Measurements from ENCODE around the gene LSP1. TPM values are rescaled to one million over a fixed set of nuclear protein-coding genes. Genes with fewer than 3 reads are reported as not detected.
A peak's percentile ranks its signal among the peaks of the same experiment; 100 is the strongest.

The LSP1 gene
- total and polyA plus RNA-seq, 7 donors: 8.7 to 80.2 (median 32.7) TPM

DNA sequence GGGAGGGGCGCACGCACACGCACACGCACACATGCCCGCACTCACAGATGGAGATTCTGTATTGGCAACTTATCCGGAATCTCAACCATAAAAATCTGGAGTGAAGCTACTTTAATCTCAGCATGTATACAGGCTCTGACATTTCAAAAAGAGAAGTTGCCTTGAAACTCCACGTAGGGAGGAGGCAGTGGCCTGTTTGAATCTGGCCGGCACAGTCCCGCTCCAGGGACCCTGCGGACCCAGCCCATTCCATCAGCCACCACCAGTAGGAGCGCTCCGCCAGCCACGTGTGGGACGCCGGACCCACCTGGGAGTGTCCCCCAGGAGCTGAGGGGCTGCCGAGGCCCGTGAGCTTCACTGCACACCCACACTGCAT lies 20.0 kb upstream of the LSP1 start:
- Histone ChIP-seq H3K9me3 (no peaks in the 10 kb centered on the region), H3K4me3 (peak overlapping the region in 2 of 4 donors; percentile 4 to 20), H3K27me3 (peaks cover 0 to 3% (median 0%) of the 10 kb centered on the region in 3 donors), H3K4me1 (peaks cover 0 to 14% (median 12%) of the 10 kb centered on the region in 4 donors), H3K27ac (no peak overlapping the region), H3K36me3 (no peaks in the 10 kb centered on the region)
- TF ChIP-seq POLR2A (IDR thresholded peaks at IDR 0.05) (no peak), EP300 (IDR thresholded peaks at IDR 0.05) (no peak), POLR2AphosphoS5 (IDR thresholded peaks at IDR 0.05) (no peak)
- TF ChIP-seq, protein P1, sequence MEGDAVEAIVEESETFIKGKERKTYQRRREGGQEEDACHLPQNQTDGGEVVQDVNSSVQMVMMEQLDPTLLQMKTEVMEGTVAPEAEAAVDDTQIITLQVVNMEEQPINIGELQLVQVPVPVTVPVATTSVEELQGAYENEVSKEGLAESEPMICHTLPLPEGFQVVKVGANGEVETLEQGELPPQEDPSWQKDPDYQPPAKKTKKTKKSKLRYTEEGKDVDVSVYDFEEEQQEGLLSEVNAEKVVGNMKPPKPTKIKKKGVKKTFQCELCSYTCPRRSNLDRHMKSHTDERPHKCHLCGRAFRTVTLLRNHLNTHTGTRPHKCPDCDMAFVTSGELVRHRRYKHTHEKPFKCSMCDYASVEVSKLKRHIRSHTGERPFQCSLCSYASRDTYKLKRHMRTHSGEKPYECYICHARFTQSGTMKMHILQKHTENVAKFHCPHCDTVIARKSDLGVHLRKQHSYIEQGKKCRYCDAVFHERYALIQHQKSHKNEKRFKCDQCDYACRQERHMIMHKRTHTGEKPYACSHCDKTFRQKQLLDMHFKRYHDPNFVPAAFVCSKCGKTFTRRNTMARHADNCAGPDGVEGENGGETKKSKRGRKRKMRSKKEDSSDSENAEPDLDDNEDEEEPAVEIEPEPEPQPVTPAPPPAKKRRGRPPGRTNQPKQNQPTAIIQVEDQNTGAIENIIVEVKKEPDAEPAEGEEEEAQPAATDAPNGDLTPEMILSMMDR (IDR thresholded peaks at IDR 0.05): no peak
- no peak for DNase-seq
- 53 to 60% methylated on average over 17 of the region's 17 CpGs for WGBS, 2 donors
- intact Hi-C loops (cut with DNase I): loop anchor here (1.0 kb wide), 2 partner anchors 139 to 181 kb away; no protein-coding TSS in a partner anchor

DNA sequence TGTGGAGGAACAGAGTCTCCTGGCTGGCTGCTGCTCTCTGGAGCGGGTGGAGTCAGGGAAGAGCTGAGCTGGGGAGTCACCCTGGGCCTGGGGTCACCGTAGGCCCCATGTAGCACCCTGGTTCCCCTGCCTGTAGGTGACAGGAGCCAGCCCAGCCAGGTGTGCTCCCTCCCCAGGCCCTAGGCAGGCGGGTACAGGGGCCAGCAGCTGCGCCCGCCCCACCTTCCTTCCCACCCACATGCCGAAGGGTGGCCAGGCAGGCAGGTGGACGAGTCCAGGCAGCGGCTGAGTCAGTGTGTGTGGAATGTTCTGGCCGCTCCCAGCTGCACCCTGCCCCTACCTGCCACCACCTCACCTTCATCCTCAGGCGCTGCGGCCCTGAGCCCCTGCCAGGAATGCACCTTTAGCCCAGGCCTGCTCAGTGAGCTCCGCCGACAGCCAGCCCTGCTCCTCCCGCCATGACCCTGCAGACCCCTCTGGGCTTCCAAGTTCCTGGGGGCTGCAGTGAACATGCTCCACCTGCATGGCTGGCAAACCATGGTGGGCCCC lies 18.7 kb upstream of the LSP1 start:
- 11 to 67% methylated on average over 14 of the region's 14 CpGs for WGBS, 2 donors
- Histone ChIP-seq H3K27ac (no peak overlapping the region), H3K9me3 (no peaks in the 10 kb centered on the region), H3K36me3 (no peaks in the 10 kb centered on the region), H3K27me3 (peaks cover 0 to 3% (median 0%) of the 10 kb centered on the region in 3 donors), H3K4me3 (no peak overlapping the region), H3K4me1 (peaks cover 0 to 17% (median 15%) of the 10 kb centered on the region in 4 donors)
- TF ChIP-seq EP300 (IDR thresholded peaks at IDR 0.05) (no peak), POLR2A (IDR thresholded peaks at IDR 0.05) (no peak), POLR2AphosphoS5 (IDR thresholded peaks at IDR 0.05) (no peak)
- TF ChIP-seq, protein P1 (IDR thresholded peaks at IDR 0.05): no peak
- intact Hi-C loops (cut with DNase I): no loop called here
- DNase-seq: no peak

DNA sequence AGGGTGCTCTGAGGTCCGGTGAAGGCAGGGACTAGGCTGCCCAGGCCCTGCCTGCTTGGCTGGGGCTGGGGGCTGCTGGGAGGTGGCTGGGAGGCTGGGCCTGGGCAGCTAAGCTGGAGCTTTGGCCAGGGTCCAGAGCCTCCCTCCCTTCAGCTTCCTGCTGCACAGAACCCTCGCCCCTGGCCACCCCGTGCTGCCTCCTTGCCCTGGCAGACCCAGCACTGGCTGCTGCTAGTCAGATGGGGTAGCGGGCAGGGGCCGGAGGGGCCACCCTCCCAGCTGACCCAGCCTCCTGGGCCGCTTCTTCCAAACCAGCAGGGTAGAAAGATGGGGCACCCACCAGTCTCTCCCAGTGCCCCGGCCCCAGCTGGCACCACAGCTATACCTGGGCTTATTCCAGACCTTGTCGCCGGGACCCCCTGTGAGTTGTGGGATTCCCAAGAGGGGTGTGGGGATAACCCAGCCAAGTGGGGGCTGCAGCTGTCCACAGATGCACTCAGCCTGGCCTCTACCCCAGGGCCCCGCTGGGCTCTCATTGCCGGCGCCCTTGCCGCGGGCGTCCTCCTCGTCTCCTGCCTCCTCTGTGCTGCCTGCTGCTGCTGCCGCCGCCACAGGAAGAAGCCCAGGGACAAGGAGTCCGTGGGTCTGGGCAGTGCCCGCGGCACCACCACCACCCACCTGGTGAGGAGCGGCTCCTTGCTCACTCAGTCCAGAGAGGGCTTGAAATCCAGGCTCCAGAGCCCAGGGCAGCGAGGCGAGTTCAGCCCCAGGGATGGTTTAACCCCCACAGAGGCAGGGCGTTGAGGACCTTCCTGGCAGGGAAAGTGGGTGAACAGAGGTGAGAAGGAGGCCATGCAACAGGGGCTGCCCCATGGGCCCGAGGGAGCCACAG lies 17.9 kb upstream of the LSP1 start, which contains the start of gene SYT8:
Gene SYT8, plus strand, starts transcription at position 212 of the 892 bp plus-strand sequence. Its CDS starts 116 bp downstream, at position 328.
- Histone ChIP-seq H3K27ac (no peak within 1 kb of the TSS), H3K36me3 (no peaks in the 10 kb centered on the region), H3K4me1 (peaks cover 0 to 17% (median 15%) of the 10 kb centered on the region in 4 donors), H3K9me3 (no peaks in the 10 kb centered on the region), H3K27me3 (no peaks in the 10 kb centered on the region), H3K4me3 (no peak within 1 kb of the TSS)
- TF ChIP-seq, protein P1 (IDR thresholded peaks at IDR 0.05): no peak
- TF ChIP-seq POLR2AphosphoS5 (IDR thresholded peaks at IDR 0.05) (no peak), EP300 (IDR thresholded peaks at IDR 0.05) (no peak), POLR2A (IDR thresholded peaks at IDR 0.05) (no peak)
- WGBS, 2 donors: 78 to 84% methylated on average over 26 of the region's 26 CpGs
- no peak for DNase-seq
- intact Hi-C loops (cut with DNase I): loop anchor here (5.0 kb wide), 3 partner anchors 47 to 317 kb away; partner anchors contain the start of gene TNNT3

DNA sequence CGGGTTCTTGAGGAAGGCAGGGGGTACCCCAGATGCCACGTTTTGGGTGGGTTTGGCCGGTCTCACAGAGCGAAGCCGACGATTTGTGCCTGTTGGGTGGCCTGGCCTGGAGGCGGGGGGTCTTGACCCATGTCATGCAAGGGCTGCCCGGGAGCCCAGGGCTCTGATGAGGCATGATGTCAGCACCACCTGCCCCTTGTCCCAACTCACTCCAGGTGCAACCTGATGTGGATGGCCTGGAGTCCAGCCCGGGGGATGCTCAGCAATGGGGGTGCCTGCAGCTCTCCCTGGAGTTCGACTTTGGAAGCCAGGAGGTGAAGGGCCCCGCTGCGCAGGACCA lies 17.2 kb upstream of the LSP1 start:
- TF ChIP-seq, protein P1 (IDR thresholded peaks at IDR 0.05): no peak
- TF ChIP-seq POLR2AphosphoS5 (IDR thresholded peaks at IDR 0.05): no peak
- no peak for TF ChIP-seq EP300 (IDR thresholded peaks at IDR 0.05)
- TF ChIP-seq POLR2A (IDR thresholded peaks at IDR 0.05): no peak
- intact Hi-C loops (cut with DNase I): loop anchor here (5.0 kb wide), 3 partner anchors 47 to 317 kb away; partner anchors contain the start of gene TNNT3
- Histone ChIP-seq H3K4me3 (no peak overlapping the region), H3K4me1 (peaks cover 0 to 17% (median 15%) of the 10 kb centered on the region in 4 donors), H3K27me3 (no peaks in the 10 kb centered on the region), H3K36me3 (no peaks in the 10 kb centered on the region), H3K9me3 (no peaks in the 10 kb centered on the region), H3K27ac (no peak overlapping the region)
- 88 to 90% methylated on average over 12 of the region's 12 CpGs for WGBS, 2 donors
- no peak for DNase-seq

Data from sigmoid colon (tissue), 7 donors.